SK-N-MC (cell line): ENCODE measurements around the gene DIP2C.

Experiments used
- EZH2 ChIP-seq: fragments of 200-600 bp; sonication (generic); IDR thresholded peaks from one replicate; pipeline ENCODE4 v1.6.1; 2017; ENCODE audit warnings: antibody characterized with exemption
- FOXP2 ChIP-seq: optimal IDR thresholded peaks from 2 replicates; pipeline ENCODE3; 2011; ENCODE audit warnings: mild to moderate bottlenecking, moderate library complexity; ENCODE audit not compliant: insufficient read depth; ENCODE audit errors: extremely low read length, control extremely low read depth
- POLR2AphosphoS5 ChIP-seq: IDR thresholded peaks from 2 replicates; pipeline ENCODE4 v1.6.1; 2012; ENCODE audit warnings: mild to moderate bottlenecking, low read depth, low read length, borderline replicate concordance

DNA sequence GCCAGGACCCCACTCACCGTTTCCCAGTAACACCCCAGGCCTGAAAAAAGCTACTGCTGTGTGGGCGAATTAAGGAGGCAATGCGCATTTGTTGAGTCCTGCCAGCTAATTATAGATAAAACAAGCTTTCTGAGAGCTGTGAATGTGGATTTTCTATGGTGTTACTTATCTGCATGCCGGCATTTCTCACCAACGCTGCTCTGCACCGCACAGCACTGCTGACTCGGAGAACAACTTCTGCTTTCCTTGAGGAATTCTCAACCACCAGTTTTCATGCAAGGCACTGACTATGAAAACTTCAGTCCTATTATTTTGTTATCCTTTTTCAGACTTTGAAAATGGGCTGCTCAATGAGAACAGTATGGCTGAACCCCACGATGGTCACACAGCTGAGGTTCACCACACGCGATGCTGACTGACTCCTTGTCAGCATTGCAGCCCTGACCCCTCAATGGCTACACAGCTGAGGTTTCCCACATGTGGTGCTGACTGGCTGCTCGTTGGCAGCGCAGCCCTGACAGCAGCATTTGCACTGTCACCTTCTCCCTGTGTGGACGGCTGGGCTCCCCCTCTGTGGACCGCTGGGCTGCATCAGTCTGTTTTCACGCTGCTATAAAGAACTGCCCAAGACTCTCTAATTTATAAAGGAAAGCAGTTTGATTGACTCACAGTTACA lies 190.6 kb downstream of the DIP2C start:
- TF ChIP-seq EZH2 (no peak), POLR2AphosphoS5 (no peak), FOXP2 (no peak)
